Retinal pigment epithelial cell (primary cell): ENCODE data around the gene CXCR4.

ENCODE experiments used
- DNase-seq: peaks from one replicate; pipeline ENCODE4 v3.0.0-alpha.2; 2010; ENCODE audit warnings: low read depth
- H3K4me3 ChIP-seq: 2 replicates; pipeline ENCODE4 v1.5.1; 2011; ENCODE audit warnings: mild to moderate bottlenecking, low read length, control low read depth, moderate library complexity
- TF ChIP-seq, protein P1 (sequence below): conservative IDR thresholded peaks from 2 replicates; pipeline ENCODE4 v1.5.1; 2011; ENCODE audit warnings: low read depth, low read length, control low read depth, inconsistent platforms

The CXCR4 gene

GRCh38 chr2:136131961-136132824 lies 14.2 kb upstream of the CXCR4 start:
- no peak overlapping the region for H3K4me3 ChIP-seq
- no peak for DNase-seq
- TF ChIP-seq, protein P1, sequence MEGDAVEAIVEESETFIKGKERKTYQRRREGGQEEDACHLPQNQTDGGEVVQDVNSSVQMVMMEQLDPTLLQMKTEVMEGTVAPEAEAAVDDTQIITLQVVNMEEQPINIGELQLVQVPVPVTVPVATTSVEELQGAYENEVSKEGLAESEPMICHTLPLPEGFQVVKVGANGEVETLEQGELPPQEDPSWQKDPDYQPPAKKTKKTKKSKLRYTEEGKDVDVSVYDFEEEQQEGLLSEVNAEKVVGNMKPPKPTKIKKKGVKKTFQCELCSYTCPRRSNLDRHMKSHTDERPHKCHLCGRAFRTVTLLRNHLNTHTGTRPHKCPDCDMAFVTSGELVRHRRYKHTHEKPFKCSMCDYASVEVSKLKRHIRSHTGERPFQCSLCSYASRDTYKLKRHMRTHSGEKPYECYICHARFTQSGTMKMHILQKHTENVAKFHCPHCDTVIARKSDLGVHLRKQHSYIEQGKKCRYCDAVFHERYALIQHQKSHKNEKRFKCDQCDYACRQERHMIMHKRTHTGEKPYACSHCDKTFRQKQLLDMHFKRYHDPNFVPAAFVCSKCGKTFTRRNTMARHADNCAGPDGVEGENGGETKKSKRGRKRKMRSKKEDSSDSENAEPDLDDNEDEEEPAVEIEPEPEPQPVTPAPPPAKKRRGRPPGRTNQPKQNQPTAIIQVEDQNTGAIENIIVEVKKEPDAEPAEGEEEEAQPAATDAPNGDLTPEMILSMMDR: no peak

DNA sequence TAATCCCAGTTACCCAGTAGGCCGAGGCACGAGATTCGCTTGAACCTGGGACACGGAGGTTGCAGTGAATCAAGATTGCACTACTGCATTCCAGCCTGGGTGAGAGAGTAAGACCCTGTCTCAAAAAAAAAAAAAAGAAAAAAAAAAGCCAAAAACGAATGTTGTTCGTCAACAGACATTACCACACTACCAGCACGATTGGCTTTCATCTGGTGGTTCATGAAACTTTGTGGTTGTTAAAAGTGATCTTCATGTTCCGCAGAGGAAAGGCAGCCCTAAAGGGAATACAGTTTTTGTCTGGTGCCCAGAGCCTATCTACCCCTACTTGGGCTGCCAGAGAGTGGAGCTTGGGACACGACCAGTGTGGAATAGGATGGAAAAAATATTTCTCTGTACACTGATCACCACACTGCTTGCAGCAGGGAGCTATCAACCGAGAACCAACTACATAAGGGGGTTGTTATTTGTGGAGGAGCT lies 13.6 kb upstream of the CXCR4 start:
- no peak for DNase-seq

DNA sequence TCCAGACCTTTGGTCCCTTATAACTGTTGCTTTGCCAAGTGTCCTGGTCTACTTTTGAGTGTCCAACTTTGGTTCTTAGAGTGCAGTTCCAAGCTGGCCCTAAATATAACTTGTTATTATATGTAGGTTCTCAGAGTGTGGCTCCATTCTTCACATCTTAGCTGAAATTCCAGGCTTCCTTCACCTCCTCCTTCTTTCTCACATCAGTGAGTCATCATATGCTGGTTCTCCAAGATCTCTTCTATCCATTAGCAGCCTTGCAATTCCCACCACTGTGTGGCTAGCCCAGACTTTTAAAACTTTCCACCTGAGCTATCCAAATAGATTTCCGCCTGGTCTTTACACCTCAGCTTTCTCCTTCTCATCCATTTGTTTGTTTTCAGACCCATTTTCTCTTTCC lies 12.6 kb upstream of the CXCR4 start:
- no peak overlapping the region for H3K4me3 ChIP-seq
- DNase-seq: no peak
- TF ChIP-seq, protein P1: no peak

More for the DNA sequence above, 13.6 kb upstream of the CXCR4 start:
- no peak overlapping the region for H3K4me3 ChIP-seq
- TF ChIP-seq, protein P1: no peak

DNA sequence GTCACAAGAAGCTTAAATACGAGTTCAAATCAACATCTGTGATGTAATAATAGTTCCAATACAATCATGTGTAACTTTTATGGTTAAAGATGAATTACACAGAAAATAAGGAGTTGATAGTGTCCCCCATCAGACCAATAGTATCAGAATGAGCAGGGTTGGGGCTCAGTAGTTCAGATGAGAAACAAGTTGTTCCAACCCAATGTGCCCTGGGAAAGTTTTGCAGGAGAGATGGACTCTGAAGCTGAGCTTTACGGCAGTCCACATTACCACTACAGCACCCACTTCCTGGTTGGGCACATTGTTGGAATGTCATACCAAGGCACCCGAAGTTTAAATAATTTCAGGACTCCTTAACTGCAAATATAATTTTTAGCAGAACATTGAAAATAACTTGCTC lies 12.1 kb upstream of the CXCR4 start:
- TF ChIP-seq, protein P1: no peak
- H3K4me3 ChIP-seq: no peak overlapping the region
- no peak for DNase-seq

- H3K4me3 ChIP-seq: no peak overlapping the region
- TF ChIP-seq, protein P1: no peak
- no peak for DNase-seq
Measured at GRCh38 chr2:136129601-136130000, 11.7 kb upstream of the CXCR4 start.

GRCh38 chr2:136128905-136129304 lies 11.0 kb upstream of the CXCR4 start:
- no peak for DNase-seq
- no peak overlapping the region for H3K4me3 ChIP-seq
- TF ChIP-seq, protein P1: no peak

GRCh38 chr2:136128366-136128765 lies 10.4 kb upstream of the CXCR4 start:
- TF ChIP-seq, protein P1: no peak
- DNase-seq: no peak
- no peak overlapping the region for H3K4me3 ChIP-seq
